IPS DF 4.7 (cell line): ENCODE measurements around the gene DIP2C.

Experiments used
- DNase-seq: peaks from one replicate; pipeline ENCODE4 v3.0.0-alpha.2; 2013; ENCODE audit warnings: low spot score; ENCODE audit errors: extremely low read depth

DIP2C gene

DNA sequence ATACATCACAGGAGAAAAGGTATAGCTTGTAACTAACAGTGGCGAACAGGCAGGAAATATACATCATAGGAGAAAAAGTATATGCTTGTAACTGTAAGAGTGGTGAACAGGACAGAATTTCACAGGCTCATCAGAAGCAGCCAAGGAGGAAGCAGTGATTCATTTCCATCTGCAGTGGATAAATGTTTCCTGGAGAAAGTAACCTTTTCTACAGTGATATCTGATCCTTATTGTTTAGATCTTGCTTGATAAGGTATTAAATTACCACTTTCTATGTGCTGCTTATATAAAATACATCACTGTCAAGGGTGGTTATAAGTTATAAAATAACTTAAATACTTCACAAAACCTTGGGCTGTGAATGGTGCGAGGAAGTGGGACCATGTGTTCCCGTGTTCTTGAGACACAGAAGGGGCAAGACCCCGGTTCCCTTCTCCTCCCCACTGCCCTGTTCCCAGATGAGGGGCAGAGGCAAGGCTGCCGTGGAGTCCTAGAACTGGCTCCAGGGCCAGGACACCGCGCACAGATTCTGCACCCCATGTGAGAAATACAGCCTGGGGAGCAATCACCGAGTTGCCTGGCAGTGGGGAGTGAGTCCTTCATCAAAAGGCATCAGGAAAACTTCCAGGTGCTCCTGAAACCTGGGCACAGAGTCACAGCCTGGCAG, 135.2 kb downstream of the DIP2C start:
- DNase-seq = no peak

GRCh38 chr10:553233-553632, 136.2 kb downstream of the DIP2C start:
- no peak for DNase-seq

- no peak for DNase-seq
Measured at GRCh38 chr10:552679-553078, 136.8 kb downstream of the DIP2C start.

GRCh38 chr10:551373-552252, 137.9 kb downstream of the DIP2C start:
- DNase-seq = no peak

DNA sequence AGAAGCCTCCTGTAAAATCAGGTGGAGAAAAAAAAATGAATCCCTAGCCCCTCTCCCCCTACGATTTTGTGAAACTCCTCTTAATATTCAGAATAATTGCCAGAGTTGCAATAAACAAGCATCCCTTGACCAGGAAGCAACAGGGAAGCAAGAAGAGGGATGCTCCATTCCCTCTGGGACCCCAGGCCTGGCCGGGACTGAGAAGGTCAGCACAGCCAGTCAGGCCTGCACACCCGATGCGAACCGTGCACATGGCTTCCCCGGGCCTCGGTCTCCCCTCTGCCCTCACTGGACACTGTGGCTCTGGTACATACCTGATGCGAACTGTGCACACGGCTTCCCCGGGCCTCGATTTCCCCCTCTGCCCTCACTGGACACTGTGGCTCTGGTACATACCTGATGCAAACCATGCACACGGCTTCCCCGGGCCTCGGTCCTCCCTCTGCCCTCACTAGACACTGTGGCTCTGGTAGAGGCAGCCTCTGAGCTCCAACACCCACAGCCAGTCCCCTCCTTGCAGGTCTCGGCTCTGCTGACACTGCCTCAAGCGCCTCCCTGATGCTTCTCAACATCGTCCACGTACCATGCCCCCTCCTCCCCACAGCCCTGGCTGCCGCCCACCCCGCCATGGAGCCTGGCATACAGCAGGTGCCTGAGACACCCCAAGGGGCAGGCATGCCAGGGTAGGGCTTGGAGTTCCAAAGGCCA, 138.6 kb downstream of the DIP2C start:
- DNase-seq = no peak

DNA sequence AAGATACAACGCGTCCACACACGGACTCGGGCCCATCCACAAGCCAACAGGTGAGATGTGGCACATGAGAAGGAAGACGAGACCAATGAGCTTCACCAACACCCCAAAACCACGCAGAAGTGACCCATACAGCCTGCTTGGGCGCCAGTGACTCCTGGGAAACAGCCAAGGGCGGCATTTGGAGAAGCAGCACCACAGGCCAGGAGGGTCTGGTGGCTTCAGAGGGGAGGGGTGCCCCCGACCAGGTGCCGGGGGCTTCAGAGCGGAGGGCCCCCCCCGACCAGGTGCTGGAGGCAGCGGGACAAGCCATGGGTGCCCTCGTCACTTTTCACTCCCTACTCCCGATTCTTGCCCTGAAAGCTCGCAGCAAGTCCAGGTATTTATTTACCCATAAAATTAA, 140.1 kb downstream of the DIP2C start:
- DNase-seq = no peak

GRCh38 chr10:548238-548901, 141.1 kb downstream of the DIP2C start:
- no peak for DNase-seq

DNA sequence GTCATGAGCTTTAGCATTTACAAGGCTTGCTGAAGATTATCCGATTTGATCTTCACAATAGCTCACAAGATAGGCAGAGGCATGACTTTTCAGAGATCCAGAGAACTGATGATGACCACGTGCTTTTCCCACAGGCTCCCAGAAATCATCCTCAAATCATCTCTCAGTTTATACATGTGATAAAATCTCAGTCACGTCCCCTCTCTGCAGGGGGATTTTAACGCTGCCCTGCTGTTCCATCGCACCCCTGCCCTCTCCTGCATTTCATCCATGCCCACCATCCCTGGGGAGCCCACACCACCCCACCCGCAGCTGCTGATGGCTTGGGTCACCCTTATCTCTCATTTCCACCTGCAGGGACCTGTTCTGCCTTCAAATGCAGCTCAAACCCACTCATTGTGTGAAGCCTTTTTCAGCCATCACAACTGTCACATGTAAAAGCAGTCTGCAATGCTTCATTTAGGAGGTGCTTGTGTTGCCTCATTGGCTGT, 141.8 kb downstream of the DIP2C start:
- DNase-seq = no peak

- no peak for DNase-seq
Measured at GRCh38 chr10:546971-547590, 142.4 kb downstream of the DIP2C start.

DNA sequence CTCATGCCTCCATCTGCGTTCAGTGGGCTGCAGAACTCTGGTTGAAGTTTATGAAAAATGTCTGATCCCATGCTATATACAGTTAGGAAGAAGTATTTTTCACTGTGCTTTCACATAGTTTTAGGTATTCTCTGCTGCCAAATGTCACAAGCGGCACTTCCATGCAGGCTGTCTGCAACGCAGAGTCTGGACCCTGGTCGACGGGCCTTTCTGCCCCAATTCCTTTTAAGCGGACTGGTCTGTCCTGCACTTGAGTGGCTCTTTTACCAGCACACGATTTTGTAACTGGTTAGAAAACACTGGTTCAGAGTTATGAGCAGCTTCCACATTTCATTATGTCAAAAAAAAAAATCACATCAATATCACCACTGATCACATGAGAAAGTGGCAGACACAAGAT, 143.0 kb downstream of the DIP2C start:
- no peak for DNase-seq

DNA sequence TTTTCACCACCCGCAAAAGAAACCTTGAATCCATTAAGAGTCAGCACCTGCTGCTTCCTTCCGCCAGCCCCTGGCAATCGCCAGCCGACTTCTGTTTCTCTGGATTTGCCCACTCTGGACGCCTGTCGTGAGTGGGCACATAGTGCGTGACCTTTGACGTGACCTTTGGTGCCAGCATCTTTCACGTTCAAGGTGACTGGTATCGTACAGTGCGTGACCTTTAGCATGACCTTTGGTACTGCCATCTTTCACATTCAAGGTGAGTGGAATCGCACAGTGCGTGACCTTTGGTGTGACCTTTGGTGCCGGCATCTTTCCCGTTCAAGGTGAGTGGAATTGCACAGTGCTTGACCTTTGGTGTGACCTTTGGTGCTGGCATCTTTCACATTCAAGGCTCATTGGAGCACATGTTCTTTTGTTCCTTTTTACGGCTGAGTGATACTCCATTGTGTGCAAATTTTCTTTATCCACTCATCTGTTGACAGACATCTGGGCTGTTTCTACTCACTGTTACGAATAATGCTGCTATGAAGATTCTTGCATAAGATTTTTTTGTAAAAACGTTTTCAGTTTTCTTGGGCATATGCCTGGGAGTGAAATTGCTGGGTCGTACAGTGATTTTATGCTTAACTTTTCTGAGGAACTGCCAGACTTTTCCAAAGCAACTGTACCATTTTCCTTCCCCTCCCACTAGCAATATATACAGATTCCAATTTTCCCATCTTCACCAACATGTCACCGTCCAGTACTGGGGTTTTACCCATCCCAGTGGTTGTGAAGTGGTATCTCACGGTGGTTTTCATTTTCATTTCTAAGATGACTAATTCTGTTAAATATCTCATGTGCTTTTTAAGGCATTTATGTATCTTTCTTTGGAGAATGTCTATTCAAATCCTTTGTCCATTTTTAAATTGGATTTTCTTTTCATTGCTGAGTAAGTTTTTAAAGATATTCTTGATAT, 145.3 kb downstream of the DIP2C start:
- DNase-seq = no peak

GRCh38 chr10:543131-543530, 146.3 kb downstream of the DIP2C start:
- DNase-seq = no peak

- no peak for DNase-seq
Measured at GRCh38 chr10:541750-542371, 147.6 kb downstream of the DIP2C start.

- DNase-seq = no peak
Measured at GRCh38 chr10:541041-541440, 148.4 kb downstream of the DIP2C start.

DNA sequence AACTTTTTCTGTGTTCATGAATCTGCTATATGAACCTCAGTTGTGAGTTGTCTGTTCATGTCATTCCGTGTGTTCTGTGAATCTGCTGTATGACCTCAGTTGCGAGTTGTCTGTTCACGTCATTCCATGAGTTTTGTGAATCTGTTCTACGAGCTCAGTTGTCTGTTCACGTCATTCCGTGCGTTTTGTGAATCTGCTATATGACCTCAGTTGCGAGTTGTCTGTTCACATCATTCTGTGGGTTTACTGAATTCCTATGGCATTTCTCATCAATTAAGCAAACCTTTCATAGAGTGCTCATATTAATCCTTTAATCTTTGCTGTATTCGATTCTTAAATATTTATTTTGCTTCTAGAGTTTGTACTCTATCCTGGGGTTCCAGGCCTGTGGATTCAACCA, 150.6 kb downstream of the DIP2C start:
- no peak for DNase-seq

DNA sequence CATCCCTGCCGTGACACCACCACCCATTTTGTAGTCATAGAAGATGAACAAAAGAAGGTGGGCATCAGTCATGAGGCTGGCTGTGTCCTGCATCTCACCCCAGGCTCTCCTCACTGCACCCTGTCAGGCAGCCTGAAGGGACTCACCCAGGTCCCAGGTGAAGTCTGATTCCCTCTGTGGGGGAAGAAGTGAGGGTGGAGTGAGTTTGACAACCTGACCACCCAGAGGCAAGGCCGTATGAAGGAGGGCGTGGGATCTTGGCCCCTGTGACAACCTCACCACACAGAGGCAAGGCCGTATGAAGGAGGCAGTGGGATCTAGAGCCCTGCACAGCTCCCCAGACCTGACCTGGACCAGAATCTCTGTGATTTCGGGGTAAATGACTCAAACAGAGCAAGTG, 152.5 kb downstream of the DIP2C start:
- DNase-seq = no peak

- no peak for DNase-seq
Measured at GRCh38 chr10:536371-536925, 153.0 kb downstream of the DIP2C start.

DNA sequence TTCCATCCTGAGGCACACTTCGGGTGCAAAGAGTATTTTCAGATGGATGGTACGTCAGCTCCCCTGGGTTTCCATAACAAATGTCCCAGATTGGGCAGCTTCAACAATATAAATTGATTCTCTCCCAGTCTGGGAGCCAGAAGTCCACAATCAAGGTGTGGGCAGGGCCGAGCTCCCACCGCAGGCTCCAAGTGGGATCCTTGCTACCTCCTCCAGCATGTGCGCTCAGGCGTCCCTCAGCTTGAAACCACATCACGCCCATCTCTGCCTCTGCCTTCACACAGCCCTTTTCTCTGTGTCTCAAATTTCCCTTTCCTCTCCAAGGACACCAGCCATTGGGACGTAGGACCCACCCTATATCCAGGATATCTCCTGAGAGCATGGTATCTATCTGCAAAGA, 153.5 kb downstream of the DIP2C start:
- DNase-seq = no peak

DNA sequence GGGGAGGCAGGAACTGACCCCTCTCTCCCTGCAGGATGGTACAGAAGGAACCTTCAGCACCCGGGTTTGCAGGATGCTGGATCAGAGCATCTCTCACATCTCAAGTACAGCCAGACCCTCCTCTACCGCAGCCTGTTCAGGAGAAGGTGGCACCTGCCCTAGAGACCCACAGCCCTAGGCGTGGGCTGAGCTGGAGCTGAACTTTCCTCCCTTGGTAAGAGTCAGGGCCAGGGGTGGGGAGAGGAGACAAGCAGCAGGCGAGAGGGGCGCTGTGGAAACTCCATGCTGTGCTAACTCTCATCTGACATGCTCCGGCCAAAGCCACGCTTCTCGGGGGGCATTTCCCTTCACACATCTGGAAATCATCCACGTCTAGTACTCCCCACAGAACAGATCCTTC, 154.4 kb downstream of the DIP2C start:
- no peak for DNase-seq
